IPS-NIHi11 (cell line): ENCODE results near the gene TMEM69.
"Not testable (repeated sequence)": the region's sequence is repeated elsewhere in the genome, so short reads cannot be mapped to it uniquely, and the experiment has no call there.

ENCODE experiments used
- DNase-seq: peaks from one replicate; pipeline ENCODE4 v3.0.0; 2012; ENCODE audit warnings: mixed read lengths, low spot score

The TMEM69 gene, protein sequence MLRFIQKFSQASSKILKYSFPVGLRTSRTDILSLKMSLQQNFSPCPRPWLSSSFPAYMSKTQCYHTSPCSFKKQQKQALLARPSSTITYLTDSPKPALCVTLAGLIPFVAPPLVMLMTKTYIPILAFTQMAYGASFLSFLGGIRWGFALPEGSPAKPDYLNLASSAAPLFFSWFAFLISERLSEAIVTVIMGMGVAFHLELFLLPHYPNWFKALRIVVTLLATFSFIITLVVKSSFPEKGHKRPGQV

GRCh38 chr1:45687754-45688740 lies at the start of gene TMEM69:
TMEM69 (plus strand) TSS chr1:45688181; CDS start chr1:45691069, 2,888 bp downstream.
- DNase-seq = peak; percentile 91

GRCh38 chr1:45640293-45640692 lies 47.7 kb upstream of the TMEM69 start:
- DNase-seq = no peak

GRCh38 chr1:45643321-45643720 lies 44.7 kb upstream of the TMEM69 start:
- DNase-seq = no peak

GRCh38 chr1:45643978-45644377 lies 44.0 kb upstream of the TMEM69 start:
- DNase-seq = peak; percentile 17

GRCh38 chr1:45644661-45645060 lies 43.3 kb upstream of the TMEM69 start:
- DNase-seq = no peak

DNA sequence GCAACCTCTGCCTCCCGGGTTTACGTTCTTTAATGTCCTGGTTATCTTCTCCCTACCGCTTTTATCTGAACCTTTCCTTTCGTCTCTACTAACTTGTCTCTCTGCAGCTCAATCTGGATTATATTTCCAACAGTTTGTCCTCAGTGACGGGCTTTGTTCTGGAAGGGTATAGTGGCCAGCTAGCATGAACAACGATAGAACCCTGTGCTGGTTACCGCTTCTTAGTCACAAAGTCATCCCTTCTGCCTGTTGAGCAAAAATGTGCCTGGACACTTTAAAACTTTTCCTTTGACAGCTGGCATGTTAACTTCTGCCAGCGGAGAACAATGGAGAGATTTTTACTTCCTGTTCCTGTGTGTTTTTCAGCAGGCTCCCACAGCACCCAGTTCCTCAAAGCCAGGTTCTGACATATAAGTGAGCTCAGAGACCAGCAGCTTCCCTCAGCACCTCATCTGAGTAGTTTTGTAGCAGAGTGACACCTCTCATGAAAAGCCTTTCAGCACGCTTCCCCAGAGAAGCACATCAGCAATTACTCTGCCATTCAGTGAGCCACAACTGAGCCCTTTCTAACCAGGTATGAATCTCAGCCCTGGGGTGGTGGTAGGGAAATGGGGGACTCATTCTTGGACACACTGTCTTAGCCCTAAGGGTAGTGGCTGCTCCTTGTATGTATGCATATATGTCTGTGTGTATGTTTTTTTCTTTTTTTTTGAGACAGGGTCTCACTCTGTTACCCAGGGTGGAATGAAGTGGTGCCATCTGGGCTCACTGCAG lies 40.5 kb upstream of the TMEM69 start:
- DNase-seq = no peak

GRCh38 chr1:45654540-45655280 lies 33.3 kb upstream of the TMEM69 start:
- no peak for DNase-seq

DNA sequence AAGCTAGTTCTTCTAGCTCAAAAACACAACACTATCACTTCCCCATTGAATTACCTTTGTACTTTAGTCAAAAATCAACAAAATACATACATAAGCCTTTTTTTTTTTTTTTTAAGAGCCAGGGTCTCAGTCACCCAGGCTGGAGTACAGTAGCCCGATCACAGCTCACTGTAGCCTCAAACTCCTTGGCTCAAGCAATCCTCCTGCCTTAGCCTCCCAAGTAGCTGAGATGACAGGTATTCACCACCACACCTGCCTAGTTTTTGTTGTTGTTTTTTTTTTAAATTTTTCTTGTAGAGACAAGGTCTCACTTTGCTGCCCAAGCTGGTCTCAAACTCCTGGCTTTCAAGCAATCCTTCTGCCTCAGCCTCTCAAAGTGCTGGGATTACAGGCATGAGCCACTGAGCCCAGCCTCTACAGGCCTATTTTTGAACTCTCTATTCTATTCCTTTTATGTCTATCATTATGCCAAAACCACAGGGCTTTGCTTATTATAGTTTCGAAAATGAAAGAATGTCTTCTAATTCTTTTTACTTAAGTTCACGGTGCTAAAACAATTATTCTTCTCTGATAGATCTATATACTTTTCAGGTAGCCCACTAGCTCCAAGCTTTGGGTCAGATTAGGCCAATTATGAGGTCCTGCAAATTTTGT lies 31.3 kb upstream of the TMEM69 start:
- DNase-seq = no peak

GRCh38 chr1:45658171-45658570 lies 29.8 kb upstream of the TMEM69 start:
- no peak for DNase-seq

GRCh38 chr1:45659222-45659621 lies 28.8 kb upstream of the TMEM69 start:
- no peak for DNase-seq

GRCh38 chr1:45660336-45660735 lies 27.6 kb upstream of the TMEM69 start:
- DNase-seq = no peak

- no peak for DNase-seq
These were observed 21.1 kb upstream of the TMEM69 start for GRCh38 chr1:45666836-45667235.

- DNase-seq = no peak
These were observed 20.5 kb upstream of the TMEM69 start for GRCh38 chr1:45667321-45668111.

- no peak for DNase-seq
These were observed 19.5 kb upstream of the TMEM69 start for GRCh38 chr1:45668526-45668925.

- DNase-seq = no peak
These were observed 18.6 kb upstream of the TMEM69 start for GRCh38 chr1:45669379-45669778.

DNA sequence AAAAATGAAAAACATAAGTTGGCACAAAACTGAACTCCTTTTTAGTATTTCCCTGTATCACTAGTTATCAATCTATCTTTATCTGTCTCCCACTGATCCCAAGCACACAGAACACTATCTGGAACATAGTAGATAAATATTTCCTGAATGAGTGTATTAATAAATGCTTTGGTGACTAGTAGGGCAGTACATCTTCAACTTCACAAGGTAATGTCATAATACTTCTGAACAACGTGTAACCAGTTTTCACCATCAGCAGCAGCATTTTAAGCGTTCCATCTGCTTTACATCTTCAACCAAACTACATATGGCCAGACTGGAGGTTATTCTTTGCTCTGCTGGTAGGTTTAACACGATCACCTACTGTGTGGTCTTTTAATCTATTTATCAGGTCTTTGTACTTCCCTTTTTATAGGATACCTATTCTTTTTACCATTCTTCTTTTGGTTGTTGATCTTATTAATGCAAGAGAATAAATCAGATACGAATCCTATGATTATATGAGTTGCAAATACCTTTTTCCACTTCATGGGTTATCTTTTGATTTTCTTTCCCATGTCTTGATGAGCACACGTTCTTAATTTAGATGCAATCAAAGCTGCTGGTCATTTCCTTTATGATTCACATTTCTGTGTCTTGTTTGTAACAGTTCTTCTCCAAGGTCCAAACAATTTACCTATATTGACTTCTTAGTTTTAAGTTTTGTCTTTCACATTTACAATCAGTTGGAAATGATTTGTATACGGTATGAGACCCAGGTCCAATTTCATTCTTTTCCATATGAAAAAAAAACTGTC lies 17.9 kb upstream of the TMEM69 start:
- no peak for DNase-seq

- DNase-seq = no peak
These were observed 14.0 kb upstream of the TMEM69 start for GRCh38 chr1:45673956-45674355.

- DNase-seq = no peak
These were observed 13.5 kb upstream of the TMEM69 start for GRCh38 chr1:45674478-45674877.

DNA sequence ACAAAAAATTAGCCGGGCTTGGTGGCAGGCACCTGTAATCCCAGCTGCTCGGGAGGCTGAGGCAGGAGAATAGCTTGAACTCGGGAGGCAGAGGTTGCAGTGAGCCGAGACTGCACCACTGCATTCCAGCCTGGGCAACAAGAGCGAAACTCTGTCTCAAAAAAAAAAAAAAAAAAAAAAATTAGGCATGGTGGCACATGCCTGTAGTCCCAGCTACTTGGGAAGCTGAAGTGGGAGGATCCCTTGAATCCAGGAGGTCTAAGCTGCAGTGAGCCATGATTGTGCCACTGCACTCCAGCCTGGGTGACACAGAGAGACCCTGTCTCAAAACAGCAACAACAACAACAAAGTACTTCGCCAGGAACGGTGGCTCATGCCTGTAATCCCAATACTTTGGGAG lies 11.4 kb upstream of the TMEM69 start:
- not testable (repeated sequence) for DNase-seq
